NT2/D1 (cell line): ENCODE results near the gene UTP4.

Experiments used
- SUZ12 ChIP-seq: IDR thresholded peaks from 2 replicates; pipeline ENCODE4 v1.6.1; 2011; ENCODE audit not compliant: insufficient read length, insufficient read depth; ENCODE audit errors: extremely low read depth
- YY1 ChIP-seq: IDR thresholded peaks from 2 replicates; pipeline ENCODE4 v1.6.1; 2011; ENCODE audit not compliant: insufficient read length, insufficient read depth
- ZNF274 ChIP-seq: IDR thresholded peaks from 2 replicates; pipeline ENCODE4 v1.6.1; 2011; ENCODE audit warnings: mild to moderate bottlenecking, low read depth, low read length

GRCh38 chr16:69089091-69089910 lies 43.1 kb upstream of the UTP4 start:
- TF ChIP-seq YY1 (no peak), ZNF274 (no peak), SUZ12 (no peak)
